HepG2 (cell line): Measurements from ENCODE around the gene CYP27A1. TPM values are rescaled to one million over a fixed set of nuclear protein-coding genes. Genes with fewer than 3 reads are reported as not detected.
A peak's percentile ranks its signal among the peaks of the same experiment; 100 is the strongest.

Experiments
- CENPX ChIP-seq: sonication (generic); formaldehyde crosslinking; IDR thresholded peaks from 2 replicates; pipeline ENCODE4 v1.9.0; 2021; ENCODE audit warnings: mild to moderate bottlenecking, missing genetic modification reagents, moderate library complexity
- DNMT1 ChIP-seq: sonication (generic); formaldehyde crosslinking; IDR thresholded peaks from 2 replicates; pipeline ENCODE4 v1.5.1; 2020; ENCODE audit warnings: mild to moderate bottlenecking, missing genetic modification reagents
- HMGXB3 ChIP-seq: sonication (generic); formaldehyde crosslinking; IDR thresholded peaks from 2 replicates; pipeline ENCODE4 v1.4.0; 2020; ENCODE audit warnings: missing genetic modification reagents, borderline replicate concordance
- HOXA3 ChIP-seq: sonication (generic); formaldehyde crosslinking; IDR thresholded peaks from 2 replicates; pipeline ENCODE4 v1.5.0; 2020; ENCODE audit warnings: missing genetic modification reagents
- KDM4B ChIP-seq: sonication (generic); formaldehyde crosslinking; IDR thresholded peaks from 2 replicates; pipeline ENCODE4 v1.4.0; 2020; ENCODE audit warnings: missing genetic modification reagents
- LRRFIP1 ChIP-seq: sonication (generic); formaldehyde crosslinking; conservative IDR thresholded peaks from 2 replicates; pipeline ENCODE4 v1.4.0; 2020; ENCODE audit warnings: missing genetic modification reagents
- NAIF1 ChIP-seq: sonication (generic); formaldehyde crosslinking; IDR thresholded peaks from 2 replicates; pipeline ENCODE4 v1.5.0; 2020; ENCODE audit warnings: mild to moderate bottlenecking, missing genetic modification reagents, borderline replicate concordance
- RBFOX2 ChIP-seq: fragments of 200-400 bp; formaldehyde crosslinking; IDR thresholded peaks from 2 replicates; pipeline ENCODE4 v1.6.1; 2017; ENCODE audit warnings: low read depth, mild to moderate bottlenecking, low read length
- SALL1 ChIP-seq: sonication (generic); formaldehyde crosslinking; IDR thresholded peaks from 2 replicates; pipeline ENCODE4 v1.8.0; 2022; ENCODE audit warnings: mild to moderate bottlenecking, missing genetic modification reagents
- STAT5B ChIP-seq: sonication (generic); formaldehyde crosslinking; IDR thresholded peaks from 2 replicates; pipeline ENCODE4 v1.4.0; 2020; ENCODE audit warnings: missing genetic modification reagents
- ZNF33A ChIP-seq: sonication (generic); formaldehyde crosslinking; IDR thresholded peaks from 2 replicates; pipeline ENCODE4 v1.5.1; 2020; ENCODE audit warnings: missing genetic modification reagents, mild to moderate bottlenecking, moderate library complexity, borderline replicate concordance
- ZNF512B ChIP-seq: sonication (generic); formaldehyde crosslinking; IDR thresholded peaks from 2 replicates; pipeline ENCODE4 v1.5.1; 2020; ENCODE audit warnings: missing genetic modification reagents, mild to moderate bottlenecking, borderline replicate concordance
- ZNF609 ChIP-seq: sonication (generic); formaldehyde crosslinking; IDR thresholded peaks from 2 replicates; pipeline ENCODE4 v1.4.0; 2020; ENCODE audit warnings: mild to moderate bottlenecking, missing genetic modification reagents, borderline replicate concordance
- polyA plus RNA-seq, 8 experiments: library from polyadenylated mRNA; depleted of rRNA in 3 of 8; stranded (reverse) in 7 of 8; unstranded in 1 of 8; fragments of >200 nt; fragmentation: Illumina TruSeq in 4 of 8; extraction: Trizol in 4 of 8; gene quantifications; 2 replicates each; pipeline versions ENCODE4 v1.2.1 to v1.2.3, GENCODE V29; 2011 to 2016; ENCODE audit warnings: low read depth in 4 of 8, missing spikeins in 1 of 8, mixed read lengths in 1 of 8; ENCODE audit not compliant: insufficient read depth in 1 of 8
- total RNA-seq, 5 experiments: library from RNA; depleted of rRNA; stranded (reverse); fragments of >200 nt; fragmentation: Illumina TruSeq; extraction: Trizol; gene quantifications; 2 replicates each; pipeline ENCODE4 v1.2.3, GENCODE V29; 2016; ENCODE audit warnings: low read depth in 1 of 5

CYP27A1 gene
- total and polyA plus RNA-seq, 2 of the 13 experiments (the other 11 are each of a cell fraction or from before 2014, with no cell fraction given): 157 to 266 TPM

- peak; percentile 94; the same call in 1 of the 2 replicates for TF ChIP-seq ZNF33A
- TF ChIP-seq CENPX (CRISPR knock-in tag): no peak
- peak; percentile 96 for TF ChIP-seq ZNF512B
- TF ChIP-seq NAIF1 (CRISPR knock-in tag): no peak
- peak; percentile 75 for TF ChIP-seq HOXA3 (CRISPR knock-in tag)
- TF ChIP-seq DNMT1 (CRISPR knock-in tag): no peak; the same call in 1 of the 2 replicates
- TF ChIP-seq STAT5B (CRISPR knock-in tag): peak; percentile 73; the same call in 1 of the 2 replicates
- TF ChIP-seq SALL1 (CRISPR knock-in tag): peak; percentile 97
- peak; percentile 85 for TF ChIP-seq ZNF609
- TF ChIP-seq RBFOX2: peak; percentile 100
- TF ChIP-seq LRRFIP1: 0 out of 2 replicates have a peak, but pooled peaks have one; percentile 67
- no peak for TF ChIP-seq HMGXB3 (CRISPR knock-in tag)
- TF ChIP-seq KDM4B: no peak; the same call in none of the 2 replicates
These were observed at the start of gene CYP27A1 (continued) for GRCh38 chr2:218781691-218782527.
